NCI-H1092 treated with DMSO at 0.1 percent for 48 hours (cell line): ENCODE data around the gene KDF1.
A peak's percentile ranks its signal among the peaks of the same experiment; 100 is the strongest.
"Not testable (repeated sequence)": the region's sequence is repeated elsewhere in the genome, so short reads cannot be mapped to it uniquely, and the experiment has no call there.

ENCODE experiments used
- DNase-seq: peaks from one replicate; lab custom pipeline; 2025; lab: John Stamatoyannopoulos, UW

The KDF1 gene

GRCh38 chr1:26956321-26956720, 3.9 kb downstream of the KDF1 start:
- DNase-seq, result no peak

GRCh38 chr1:26953374-26953773, 6.9 kb downstream of the KDF1 start:
- DNase-seq, result no peak

- no peak for DNase-seq
These were observed 8.3 kb downstream of the KDF1 start for GRCh38 chr1:26951821-26952497.

- no peak for DNase-seq
These were observed 9.1 kb downstream of the KDF1 start for GRCh38 chr1:26951216-26951615.

GRCh38 chr1:26950602-26951001, 9.7 kb downstream of the KDF1 start:
- no peak for DNase-seq

GRCh38 chr1:26949926-26950319, 10.3 kb downstream of the KDF1 start:
- DNase-seq, result no peak

GRCh38 chr1:26949266-26949925, 10.9 kb downstream of the KDF1 start:
- DNase-seq, result no peak

- DNase-seq, result not testable (repeated sequence)
These were observed 11.6 kb downstream of the KDF1 start for GRCh38 chr1:26948725-26949057.

GRCh38 chr1:26946270-26946669, 14.0 kb downstream of the KDF1 start:
- no peak for DNase-seq

GRCh38 chr1:26945728-26946127, 14.5 kb downstream of the KDF1 start:
- DNase-seq, result no peak

GRCh38 chr1:26945138-26945537, 15.1 kb downstream of the KDF1 start:
- DNase-seq, result no peak

- no peak for DNase-seq
These were observed 17.6 kb downstream of the KDF1 start for GRCh38 chr1:26942656-26943055.

GRCh38 chr1:26941311-26941710, 19.0 kb downstream of the KDF1 start:
- no peak for DNase-seq

GRCh38 chr1:26938659-26939025, 21.6 kb downstream of the KDF1 start:
- no peak for DNase-seq

- no peak for DNase-seq
These were observed 22.1 kb downstream of the KDF1 start for GRCh38 chr1:26938004-26938658.

GRCh38 chr1:26936823-26937222, 23.4 kb downstream of the KDF1 start:
- DNase-seq, result no peak

- no peak for DNase-seq
These were observed 27.7 kb downstream of the KDF1 start for GRCh38 chr1:26932531-26932930.

- DNase-seq, result no peak
These were observed 36.6 kb downstream of the KDF1 start for GRCh38 chr1:26923711-26924110.

- DNase-seq, result no peak
These were observed 37.4 kb downstream of the KDF1 start for GRCh38 chr1:26922901-26923300.

- no peak for DNase-seq
These were observed 37.9 kb downstream of the KDF1 start for GRCh38 chr1:26922431-26922729.

- peak; percentile 99 for DNase-seq
These were observed 38.5 kb downstream of the KDF1 start, which contains the start of gene NUDC for GRCh38 chr1:26921540-26922430. TSS of gene NUDC (plus strand) at chr1:26921743. CDS start at chr1:26921849, 106 bp downstream.

- DNase-seq, result no peak
These were observed 39.1 kb downstream of the KDF1 start for GRCh38 chr1:26921126-26921539.
